ENCODE results near the gene YWHAG.
"Not testable (repeated sequence)": the region's sequence is repeated elsewhere in the genome, so short reads cannot be mapped to it uniquely, and the experiment has no call there.

The YWHAG gene

DNA sequence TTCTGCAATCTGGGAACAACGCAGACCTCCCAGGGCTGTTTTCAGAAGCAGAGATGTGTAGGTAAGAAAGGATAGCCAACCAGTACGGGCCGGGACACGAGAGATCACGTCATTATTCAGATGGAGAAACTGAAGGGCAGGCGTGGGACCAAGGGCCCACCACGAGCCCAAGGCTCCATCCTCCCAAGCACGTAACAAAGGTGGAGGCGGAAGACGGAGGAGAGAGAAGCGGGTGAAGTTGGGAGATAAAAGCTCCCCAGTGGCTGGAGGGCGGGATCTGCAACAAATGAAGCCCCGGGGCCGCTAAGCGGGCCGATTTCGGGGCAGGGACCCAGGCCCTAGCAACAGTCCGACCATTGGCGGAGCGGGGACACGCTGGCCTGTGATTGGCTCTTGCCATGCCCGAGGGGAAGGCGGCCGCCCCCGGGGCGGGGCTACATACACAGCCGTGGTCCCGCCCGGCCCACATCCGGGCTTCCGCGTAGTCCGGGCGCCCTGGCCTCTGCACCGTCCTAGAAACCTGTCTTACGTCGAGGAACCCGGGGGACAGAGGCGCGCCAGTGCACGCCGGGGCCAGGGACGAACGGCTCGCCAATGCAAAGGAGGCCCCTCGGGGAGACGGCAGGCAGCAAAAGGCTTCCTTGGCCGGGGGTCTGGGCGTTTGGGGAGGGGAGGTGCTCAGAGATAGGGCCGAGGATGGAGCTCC is 40.9 kb downstream of the YWHAG start:
- peak; percentile 96 for DNase-seq

DNA sequence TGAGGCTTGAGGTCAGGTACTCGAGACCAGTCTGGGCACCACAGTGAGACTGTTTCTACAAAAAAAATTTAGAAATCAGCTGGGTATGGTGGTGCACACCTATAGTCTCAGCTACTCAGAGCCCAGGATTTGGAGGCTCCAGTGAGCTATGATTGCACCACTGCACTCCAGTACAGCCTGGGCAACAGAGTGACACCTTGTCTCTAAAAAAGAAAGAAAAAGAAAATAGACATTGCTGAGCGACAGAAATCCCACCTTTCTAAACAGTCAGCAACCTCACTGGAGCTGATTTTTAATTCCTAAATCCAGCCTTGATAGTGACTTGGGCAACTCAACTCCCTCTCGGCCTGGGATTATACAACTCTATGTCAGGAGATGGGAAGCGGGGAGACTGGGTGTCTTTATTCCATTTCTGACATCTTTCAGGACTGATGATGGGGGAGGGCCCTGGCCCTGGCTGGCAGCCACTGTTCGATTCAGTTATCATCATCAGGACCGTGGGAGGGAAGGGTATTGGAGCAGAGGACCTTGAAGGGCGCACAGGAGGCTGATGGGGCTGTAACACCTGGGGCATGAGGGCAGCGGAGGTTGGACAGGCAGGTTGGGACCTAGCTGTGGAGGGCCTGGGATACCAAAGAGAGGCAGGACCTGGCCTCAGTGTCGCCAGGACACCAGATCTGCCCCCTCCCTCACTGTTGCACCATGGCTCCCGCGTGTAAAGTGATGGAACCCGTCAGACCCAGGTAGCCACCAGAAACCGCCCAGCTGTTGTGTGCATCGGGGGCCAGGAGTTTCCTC is 41.6 kb downstream of the YWHAG start:
- no peak for DNase-seq

DNA sequence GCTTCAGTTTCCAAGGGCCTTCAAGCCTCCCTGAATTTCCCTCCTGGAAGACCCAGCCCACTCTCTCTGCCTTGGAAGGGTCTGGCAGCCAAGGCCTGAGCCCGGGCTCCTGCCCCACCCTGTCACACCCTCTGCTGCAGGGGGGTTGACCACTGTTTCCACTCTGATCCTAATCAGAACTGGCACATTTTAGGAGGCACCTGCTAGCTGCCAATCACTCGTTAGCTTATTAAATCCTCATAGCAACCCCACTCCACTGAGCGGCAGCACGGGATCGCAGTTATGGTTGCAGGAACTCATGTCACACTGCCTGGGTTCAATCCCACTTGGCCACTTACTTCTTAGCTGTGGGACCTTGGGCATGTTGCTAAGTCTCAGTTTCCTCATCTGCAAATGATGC is 43.4 kb downstream of the YWHAG start:
- no peak for DNase-seq

DNA sequence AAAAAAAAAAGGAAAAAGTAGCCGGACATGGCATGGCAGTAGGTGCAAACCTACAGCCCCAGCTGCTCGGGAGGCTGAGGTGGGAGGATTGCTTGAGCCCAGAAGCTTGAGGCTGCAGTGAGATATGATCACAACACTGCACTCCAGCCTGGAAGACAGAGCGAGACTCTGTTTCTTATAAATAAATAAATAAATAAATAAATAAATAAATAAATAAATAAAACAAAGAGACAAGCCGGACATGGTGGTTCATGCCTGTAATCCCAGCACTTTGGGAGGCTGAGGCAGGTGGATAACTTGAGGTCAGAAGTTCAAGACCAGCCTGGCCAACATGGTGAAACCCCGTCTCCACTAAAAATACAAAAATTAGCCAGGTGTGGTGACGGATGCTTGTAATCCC is 44.1 kb downstream of the YWHAG start:
- DNase-seq = not testable (repeated sequence)

DNA sequence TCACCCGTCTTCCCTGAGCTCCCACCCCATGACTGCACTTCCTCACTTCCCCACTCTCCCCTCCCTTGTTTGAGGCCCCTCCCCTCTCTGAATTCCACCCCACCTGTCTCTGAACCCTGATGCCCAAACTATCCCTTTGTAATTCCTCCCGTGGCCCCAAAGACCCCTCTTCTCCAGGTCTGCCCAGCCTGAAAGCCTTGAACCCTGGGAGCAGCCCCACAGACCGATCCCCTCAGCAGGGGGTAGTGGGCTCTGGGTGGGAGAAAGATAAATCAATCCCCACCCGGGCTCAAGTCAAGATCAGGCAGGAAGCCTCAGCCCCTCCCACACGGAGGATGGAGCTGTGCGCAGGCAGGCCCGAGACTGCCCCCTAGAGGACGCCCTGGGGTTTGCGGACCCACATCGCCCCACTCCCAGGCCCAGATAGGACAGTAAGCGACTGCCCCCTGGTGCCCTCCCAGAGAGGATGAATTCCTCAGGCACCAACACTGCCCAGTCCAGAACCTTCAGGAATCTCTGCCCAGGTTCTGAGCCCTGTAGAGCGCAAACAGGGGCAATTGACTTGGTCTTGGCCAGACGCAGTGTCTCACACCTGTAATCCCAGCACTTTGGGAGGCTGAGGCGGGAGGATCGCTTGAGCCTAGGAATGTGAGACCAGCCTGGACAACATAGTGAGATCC is 44.6 kb downstream of the YWHAG start:
- peak; percentile 95 to 96 for DNase-seq

DNA sequence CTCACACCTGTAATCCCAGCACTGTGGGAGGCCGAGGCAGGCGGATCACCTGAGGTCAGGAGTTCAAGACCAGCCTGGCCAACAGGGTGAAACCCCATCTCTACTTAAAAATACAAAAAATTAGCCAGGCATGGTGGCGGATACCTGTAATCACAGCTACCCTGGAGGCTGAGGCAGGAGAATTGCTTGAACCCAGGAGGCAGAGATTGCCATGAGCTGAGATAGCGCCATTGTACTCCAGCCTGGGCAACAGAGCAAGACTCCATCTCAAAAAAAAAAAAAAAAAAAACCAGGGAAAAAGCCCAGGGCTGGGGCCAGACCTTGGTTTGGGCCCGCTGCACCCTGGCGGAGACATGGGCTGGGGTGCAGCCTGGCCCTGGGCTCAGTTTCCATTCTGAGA is 47.0 kb downstream of the YWHAG start:
- not testable (repeated sequence) for DNase-seq

DNA sequence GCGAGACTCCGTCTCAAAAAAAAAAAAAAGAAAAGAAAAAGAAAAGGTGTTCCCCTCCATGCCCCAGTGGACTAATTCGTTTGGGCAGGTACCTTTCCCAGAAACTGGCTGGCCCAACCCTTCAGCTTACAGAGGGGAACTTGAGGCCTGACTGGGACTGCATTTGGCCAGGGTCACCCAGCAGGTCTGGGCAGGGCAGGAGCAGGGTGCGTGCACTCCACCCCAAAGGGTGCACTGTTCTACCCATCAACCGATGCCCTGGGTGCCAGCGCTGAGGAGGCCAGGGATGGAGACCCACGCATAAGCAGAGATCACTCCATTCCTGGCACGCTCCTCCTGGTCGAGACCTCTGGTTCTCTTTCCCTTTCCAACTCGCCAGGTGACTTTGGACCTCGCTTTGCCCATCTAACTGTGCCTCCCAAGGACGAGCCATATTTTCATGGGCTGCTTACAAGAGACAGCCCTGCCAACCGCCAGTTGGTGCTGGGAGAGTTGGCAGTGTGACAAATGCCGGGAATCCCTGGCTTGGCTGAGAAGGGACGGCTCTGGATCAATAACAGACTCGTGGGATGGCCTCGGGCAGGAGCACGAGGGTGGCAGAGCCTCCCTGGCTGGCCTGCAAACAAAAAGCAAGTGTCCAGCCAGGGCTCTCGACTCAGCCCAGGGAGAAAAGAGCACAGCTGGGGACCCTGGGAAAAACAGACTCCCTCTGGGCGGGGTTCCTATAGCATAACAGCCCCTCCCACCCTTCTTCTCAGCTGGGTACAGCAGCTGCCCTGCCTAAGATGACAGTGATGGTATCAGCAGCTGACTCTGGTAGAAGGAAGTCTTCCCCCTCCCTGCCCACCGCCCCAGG is 48.5 kb downstream of the YWHAG start:
- no peak for DNase-seq

DNA sequence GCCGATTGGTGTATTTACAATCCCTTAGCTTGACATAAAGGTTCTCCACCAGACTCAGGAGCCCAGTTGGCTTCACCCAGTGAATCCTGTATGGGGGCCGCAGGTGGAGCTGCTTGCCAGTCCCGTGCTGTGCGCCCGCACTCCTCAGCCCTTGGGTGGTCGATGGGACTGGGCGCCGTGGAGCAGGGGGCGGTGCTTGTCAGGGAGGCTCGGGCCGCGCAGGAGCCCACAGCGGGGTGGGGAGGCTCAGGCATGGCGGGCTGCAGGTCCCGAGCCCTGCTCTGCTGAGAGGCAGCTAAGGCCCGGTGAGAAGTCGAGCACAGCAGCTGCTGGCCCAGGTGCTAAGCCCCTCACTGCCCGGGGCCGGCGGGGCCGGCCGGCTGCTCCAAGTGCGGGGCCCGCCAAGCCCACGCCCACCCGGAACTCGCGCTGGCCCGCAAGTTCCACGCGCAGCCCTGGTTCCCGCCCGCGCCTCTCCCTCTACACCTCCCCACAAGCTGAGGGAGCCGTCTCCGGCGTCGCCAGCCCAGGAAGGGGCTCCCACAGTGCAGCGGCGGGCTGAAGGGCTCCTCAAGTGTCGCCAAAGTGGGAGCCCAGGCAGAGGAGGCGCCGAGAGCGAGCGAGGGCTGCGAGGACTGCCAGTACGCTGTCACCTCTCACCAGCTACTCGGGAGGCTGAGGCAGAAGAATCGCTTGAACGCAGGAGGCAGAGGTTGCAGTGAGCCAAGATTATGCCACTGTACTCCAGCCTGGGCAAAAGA is 49.3 kb downstream of the YWHAG start:
- not testable (repeated sequence) for DNase-seq

DNA sequence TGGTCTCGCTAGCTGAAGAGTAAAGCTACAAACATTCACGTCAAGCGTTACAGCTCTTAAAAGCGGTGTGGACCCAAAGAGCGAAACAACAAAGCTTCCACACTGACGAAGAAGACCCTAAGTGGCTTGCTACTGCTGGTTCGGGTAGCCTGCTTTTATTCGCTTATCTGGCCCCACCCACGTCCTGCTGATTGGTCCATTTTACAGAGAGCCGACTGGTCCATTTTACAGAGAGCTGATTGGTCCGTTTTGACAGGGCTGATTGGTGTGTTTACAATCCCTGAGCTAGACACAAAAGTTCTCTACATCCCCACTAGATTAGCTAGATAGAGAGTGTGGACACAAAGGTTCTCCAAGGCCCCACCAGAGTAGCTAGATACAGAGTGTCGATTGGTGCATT is 49.9 kb downstream of the YWHAG start:
- DNase-seq = not testable (repeated sequence)

DNA sequence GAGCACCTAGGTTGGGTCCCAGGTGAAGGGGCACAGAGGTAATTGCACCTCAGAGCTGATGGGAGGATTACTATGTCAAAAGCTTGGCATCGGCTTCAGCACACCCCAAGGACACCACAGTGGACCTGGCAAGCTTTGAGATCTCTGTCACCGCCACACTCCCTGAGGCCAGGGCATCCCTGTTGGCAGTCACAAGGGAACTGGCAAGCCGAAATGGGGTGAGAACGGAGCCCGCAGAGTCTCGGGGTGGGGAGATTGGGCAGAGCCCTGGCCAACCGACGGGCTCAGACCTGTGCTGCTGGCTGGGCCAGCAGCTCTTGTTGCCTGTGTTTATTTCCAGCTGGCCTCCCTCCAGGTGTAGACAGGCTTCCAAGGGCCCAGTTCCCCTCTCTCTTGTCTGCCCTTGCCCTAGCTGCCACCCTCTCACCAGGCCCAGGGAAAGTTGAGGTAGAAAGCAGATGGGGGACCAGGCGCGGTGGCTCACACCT is 53.9 kb downstream of the YWHAG start:
- DNase-seq = no peak

DNA sequence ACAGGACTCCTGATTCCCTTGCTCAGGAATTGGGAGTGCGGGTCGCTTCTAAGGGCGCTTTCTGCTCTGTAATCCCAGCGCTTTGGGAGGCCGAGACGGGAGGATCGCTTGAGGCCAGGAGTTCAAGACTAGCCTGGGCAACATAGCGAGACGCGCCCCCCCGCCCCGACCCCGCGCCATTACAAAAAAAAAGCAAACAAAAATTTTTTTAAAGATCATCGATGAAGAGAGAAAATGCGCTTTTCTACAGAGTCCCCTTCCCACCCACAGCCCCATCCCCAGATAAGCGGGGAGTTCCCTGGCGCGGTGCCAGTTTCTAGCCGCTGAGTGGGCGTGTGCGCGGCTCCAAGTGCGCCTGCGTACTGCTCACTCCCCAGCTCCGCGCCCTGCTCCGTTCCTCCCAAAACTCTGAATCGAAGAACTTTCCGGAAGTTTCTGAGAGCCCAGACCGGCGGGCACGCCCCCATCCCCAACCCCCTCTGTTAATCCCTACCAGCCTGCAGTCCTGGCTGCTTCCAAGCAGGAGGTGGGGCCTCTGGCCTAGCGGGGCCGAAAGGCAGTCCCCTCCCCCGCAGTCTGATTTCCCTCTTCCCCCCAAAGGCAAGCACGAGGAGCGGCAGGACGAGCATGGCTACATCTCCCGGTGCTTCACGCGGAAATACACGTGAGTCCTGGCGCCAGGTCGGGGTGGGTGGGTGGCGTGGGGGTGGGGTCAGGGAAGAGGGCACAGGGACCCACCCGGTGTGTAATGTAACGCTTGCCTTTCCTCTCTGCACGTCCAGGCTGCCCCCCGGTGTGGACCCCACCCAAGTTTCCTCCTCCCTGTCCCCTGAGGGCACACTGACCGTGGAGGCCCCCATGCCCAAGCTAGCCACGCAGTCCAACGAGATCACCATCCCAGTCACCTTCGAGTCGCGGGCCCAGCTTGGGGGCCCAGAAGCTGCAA is 55.3 kb downstream of the YWHAG start:
- peak; percentile 79 to 81 for DNase-seq

DNA sequence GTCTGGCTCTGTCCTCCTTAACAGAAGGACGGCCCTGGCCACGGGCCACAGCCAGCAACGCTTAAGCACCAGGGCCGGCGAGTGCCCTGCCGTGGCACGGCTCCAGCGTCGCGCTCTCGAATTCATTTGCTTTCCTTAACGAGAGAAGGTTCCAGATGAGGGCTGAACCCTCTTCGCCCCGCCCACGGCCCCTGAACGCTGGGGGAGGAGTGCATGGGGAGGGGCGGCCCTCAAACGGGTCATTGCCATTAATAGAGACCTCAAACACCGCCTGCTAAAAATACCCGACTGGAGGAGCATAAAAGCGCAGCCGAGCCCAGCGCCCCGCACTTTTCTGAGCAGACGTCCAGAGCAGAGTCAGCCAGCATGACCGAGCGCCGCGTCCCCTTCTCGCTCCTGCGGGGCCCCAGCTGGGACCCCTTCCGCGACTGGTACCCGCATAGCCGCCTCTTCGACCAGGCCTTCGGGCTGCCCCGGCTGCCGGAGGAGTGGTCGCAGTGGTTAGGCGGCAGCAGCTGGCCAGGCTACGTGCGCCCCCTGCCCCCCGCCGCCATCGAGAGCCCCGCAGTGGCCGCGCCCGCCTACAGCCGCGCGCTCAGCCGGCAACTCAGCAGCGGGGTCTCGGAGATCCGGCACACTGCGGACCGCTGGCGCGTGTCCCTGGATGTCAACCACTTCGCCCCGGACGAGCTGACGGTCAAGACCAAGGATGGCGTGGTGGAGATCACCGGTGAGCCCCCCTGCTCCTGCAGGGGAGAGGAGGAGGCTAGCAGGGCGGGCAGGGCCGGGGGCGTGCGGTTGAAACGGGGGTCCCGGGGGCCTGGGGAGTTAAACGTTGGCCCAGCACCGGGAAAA is 56.2 kb downstream of the YWHAG start, which contains the start of gene HSPB1:
Gene HSPB1, plus strand, starts transcription at position 327 of the 855 bp plus-strand sequence. Its CDS starts 40 bp downstream, at position 367.
- DNase-seq = peak; percentile 82 to 84

DNA sequence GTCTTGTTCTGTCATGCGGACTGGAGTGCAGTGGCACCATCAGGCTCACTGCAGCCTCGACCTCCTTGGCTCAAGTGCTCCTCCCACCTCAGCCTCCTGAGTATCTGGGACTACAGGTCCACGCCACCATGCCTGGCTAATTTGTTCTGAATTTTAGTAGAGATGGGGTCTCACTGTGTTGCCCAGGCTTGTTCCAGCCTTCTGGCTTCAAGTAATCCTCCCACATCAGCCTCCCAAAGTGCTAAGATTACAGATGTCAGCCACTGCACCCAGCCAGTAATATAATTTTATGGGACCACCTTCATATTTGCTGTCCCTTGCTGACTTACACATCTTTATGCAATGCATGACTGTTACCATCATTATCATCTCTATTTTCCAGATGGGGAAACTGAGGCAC is 57.8 kb downstream of the YWHAG start:
- no peak for DNase-seq

DNA sequence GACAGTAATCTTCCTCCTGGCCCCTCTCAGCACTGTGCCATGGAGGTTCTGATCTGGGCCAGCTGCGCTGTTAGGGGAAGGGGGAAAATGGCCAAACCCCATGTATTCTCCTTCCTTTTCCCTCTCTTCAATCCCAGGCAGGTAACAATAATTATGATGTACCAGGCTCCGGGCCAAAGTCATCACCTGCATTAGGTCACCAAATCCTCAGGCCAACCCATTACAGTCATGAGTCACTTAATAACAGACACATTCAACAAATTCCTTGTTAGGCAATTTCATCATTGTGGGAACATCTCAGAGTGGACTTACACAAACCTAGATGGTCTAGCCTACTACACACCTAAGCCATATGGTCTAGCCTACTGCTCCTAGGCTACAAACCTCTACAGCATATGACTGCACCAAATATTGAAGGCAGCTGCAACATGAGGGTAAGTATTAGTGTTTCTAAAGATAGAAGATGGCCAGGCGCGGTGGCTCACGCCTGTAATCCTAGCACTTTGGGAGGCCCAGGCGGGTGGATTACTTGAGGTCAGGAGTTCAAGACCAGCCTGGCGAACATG is 58.5 kb downstream of the YWHAG start:
- DNase-seq = no peak

DNA sequence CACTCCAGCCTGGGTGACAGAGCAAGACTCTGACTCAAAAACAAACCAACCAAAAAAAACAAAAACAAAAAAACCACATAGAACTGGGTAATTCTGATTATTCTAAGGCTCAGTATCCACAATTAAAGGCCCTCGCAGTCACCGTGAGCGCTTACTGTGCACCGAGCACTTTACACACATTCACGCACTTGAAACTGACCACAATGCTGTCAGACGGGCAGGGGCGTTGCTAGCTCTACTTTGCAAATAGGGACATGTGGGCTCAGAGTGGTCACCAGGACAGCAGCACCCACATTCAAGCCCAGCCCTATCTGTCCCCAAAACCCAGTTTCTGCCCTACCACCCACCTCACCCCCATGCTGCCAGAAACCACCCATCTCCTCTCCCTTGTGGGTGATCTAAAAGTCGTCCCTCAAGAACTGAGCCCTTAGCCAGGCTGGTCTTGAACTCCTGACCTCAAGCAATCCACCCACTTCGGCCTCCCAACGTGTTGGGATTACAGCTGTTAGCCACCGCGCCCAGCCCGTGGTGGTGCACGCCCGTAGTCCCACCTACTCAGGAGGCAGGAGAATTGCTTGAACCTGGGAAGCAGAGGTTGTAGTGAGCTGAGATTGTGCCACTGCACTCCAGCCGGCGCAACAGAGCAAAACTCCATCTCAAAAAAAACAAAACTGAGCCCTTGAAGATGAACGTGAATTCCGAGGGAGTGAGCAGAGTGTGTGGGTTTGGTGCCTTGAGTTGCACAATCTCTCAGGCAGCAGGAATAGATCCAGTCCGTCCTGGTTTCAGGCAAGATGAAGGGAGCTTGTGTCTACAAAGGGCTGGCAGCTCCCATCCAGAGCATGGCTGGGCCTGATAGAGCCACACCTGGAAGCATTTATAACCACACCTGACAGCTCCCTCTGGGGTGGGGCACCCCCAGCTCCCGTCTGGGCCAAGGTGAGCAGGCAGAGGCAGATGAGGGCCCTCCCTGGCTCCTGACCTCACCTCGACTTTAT is 61.7 kb downstream of the YWHAG start:
- no peak for DNase-seq

DNA sequence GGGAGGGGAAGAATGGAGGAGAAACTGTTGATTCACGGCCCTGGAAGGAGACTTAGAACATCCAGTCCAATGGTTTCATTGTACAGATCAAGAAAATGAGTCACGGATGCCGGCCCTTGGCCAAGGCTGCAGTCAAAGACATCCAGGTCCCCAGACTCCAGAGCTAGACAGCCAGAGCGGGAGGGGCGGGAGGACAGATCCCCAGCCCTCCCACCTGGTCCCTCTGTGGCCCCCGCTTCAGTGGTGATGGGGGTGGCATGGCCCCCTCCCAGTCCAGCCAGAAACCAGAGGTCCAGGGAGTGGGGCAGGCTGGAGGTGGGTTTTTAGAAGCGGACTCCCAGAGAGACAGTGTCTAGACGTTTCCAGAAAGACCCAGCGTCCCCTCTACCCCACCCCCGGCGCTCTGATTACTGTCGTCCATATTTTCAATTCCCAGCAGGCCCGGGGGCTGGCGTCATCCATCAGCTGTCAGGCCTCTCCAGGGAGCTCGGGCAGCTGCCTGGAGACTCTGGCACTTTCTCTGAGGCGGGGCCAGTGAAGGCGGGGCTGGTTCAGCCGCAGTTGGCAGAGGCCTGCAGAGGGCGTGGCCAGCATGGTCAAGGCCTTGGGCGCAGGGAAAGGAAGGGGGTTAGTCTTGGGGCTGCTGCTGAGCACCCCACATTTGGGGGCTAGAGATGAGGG is 64.3 kb downstream of the YWHAG start:
- peak in 1 of 2 donors; percentile 52 for DNase-seq

DNA sequence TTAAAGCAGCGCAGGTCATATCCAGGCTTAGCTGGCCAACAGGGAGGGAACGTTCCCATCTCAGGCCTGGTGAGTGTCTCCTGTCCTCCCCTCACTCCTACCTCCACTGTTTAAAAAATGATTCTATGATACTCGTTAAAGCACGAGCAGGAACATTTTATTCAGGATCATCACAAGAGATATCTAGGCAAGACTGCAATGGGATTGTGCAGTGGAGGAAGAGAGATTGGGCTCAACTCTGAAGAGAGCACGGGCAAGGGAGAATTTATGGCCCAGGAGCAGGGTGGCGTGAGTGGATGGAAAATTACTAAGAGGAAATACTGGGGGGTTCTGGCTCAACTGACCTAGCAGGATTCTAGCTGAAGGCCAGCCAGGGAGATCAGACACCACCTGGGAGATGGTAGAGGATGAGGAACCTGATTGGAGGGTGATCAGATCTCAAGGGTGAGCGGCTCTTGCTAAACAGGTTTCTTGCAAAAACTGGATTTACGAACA is 65.3 kb downstream of the YWHAG start:
- DNase-seq = no peak

Measured in CD4-positive, alpha-beta T cell treated with Interleukin-1 beta for 1 hour (primary cell).